ENCODE measurements around the gene ADAM29.
"Not testable (repeated sequence)": the region's sequence is repeated elsewhere in the genome, so short reads cannot be mapped to it uniquely, and the experiment has no call there.

Gene ADAM29

GRCh38 chr4:174918058-174918457 is at the start of gene ADAM29:
ADAM29 (plus strand) TSS chr4:174918358; CDS start chr4:174975526, 57,168 bp downstream.
- no peak for DNase-seq (ENCODE audit: low read depth)

- no peak for DNase-seq (ENCODE audit: low read depth)
Measured at GRCh38 chr4:174869339-174869738, 48.8 kb upstream of the ADAM29 start.

- DNase-seq (ENCODE audit: low read depth) = no peak
Measured at GRCh38 chr4:174870311-174870710, 47.8 kb upstream of the ADAM29 start.

DNA sequence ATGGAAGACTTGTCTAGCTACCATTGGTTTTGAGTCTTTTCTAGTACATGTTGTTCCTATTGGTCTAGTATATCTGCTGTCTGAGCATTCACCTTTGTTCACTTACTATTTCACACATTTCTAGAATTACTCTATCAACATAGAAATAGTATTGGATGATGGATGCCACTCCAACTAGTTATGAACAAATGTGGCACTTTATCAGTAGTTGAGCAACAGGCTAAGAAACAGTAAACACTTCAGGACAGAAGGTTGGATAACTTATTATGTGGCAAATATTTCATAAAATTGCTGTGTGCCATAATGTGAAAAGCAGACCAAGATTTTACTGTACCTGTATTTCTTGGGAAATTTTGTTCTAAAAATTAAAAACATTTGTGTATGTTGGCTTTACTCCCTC is 46.8 kb upstream of the ADAM29 start:
- DNase-seq (ENCODE audit: low read depth) = no peak

DNA sequence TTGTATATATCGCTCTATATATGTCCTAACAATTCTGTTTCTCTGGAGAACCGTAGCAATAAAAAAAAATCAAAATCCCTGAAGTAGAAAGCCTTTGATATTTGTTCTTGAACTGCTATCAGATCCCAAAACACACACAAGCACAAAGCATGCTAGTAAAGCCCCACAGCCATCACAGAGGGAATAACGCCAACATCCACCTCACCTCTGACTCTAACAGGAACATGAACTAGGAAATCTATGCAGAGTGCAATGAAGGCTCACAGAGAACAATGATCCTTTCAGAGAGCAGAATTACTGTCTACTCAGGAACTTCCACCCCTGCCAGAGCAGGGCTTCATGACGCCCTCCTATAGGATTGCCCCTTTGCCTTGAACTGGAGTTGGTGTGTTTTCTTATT is 45.0 kb upstream of the ADAM29 start:
- DNase-seq (ENCODE audit: low read depth) = not testable (repeated sequence)

GRCh38 chr4:174873931-174874330 is 44.2 kb upstream of the ADAM29 start:
- no peak for DNase-seq (ENCODE audit: low read depth)

DNA sequence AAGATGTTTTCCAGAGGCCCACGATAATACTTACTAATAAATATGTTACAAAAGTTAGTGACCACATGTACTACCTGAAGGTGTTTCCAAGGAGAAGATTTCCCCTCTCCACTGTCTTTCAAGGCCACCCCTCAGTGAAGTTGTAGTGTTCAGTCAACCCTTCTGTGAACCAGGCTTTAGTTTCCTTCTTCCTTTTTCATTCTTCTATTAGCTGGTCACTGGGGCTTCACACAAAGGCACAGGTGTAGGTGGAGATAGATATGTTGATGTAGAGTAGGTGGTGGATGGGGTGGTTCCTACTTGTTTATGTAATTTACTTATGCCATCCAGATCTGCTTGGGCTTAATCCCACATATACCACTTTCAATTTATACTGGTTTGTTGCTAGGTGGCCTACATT is 43.3 kb upstream of the ADAM29 start:
- DNase-seq (ENCODE audit: low read depth) = no peak

GRCh38 chr4:174880001-174880400 is 38.2 kb upstream of the ADAM29 start:
- no peak for DNase-seq (ENCODE audit: low read depth)

GRCh38 chr4:174882317-174882992 is 35.7 kb upstream of the ADAM29 start:
- no peak for DNase-seq (ENCODE audit: low read depth)

DNA sequence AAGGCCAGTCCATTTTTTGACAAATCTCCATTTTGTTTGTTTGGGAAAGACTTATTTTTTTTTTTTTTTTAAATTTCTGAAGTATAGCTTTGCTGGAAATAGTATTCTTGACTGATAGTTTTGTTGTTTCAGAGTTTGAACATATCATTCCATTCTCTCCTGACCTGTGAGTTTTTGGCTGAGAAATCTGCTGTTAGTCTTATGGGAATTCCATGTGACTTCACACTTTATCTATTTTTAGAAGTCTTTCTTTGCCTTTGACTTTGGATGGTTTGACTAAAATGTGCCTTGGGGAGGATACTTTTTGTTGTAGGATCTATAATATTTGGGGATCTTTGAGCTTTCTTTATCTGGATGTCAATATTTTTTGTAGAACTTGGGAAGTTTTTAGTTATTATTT is 10.7 kb upstream of the ADAM29 start:
- no peak for DNase-seq (ENCODE audit: low read depth)

DNA sequence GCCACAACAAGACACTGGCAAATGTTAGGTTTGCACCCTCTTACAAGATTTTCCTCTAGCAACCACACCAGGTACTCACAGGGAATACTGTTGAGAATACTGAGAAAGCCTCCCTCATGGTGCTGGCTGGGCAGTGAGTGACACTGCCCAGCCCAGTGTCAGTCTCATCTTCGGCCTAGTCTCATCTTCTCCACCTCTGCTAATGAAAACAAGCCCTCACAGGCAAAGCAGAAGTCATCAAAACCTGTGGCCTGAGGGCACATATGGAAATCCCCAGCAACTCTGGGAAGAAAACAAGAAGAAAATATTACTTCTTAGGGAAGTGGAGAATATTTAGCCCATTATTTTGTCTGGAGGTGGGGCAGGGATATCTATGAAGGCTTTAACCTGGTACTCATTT is 7.9 kb upstream of the ADAM29 start:
- DNase-seq (ENCODE audit: low read depth) = no peak

GRCh38 chr4:174912919-174913543 is 5.1 kb upstream of the ADAM29 start:
- no peak for DNase-seq (ENCODE audit: low read depth)

DNA sequence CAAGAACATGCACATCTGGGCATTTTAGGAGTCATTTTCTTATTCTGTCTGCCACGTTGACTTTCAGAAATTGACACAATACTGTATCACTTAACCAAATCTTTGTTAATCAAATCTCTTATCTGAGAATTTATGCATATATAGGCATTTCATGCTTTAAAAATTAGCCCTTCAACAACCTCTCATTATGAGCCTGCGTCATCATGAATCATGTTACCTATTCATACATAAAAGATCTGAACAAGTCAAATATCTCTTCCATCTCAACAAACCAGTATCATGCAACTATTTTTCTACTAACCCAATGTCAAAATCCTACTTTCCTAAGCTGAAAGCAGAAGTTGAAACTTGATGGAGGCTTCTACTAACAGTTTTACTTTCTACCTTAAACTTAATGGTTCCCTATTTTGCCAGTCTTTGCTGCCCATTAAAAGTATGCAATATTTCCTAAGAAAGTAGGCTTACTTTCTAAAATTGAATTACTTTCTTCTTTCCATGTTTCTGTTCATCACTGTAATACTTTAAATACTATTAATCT is 1.8 kb downstream of the ADAM29 start:
- no peak for DNase-seq (ENCODE audit: low read depth)

GRCh38 chr4:174926958-174927357 is 8.8 kb downstream of the ADAM29 start:
- DNase-seq (ENCODE audit: low read depth) = no peak

DNA sequence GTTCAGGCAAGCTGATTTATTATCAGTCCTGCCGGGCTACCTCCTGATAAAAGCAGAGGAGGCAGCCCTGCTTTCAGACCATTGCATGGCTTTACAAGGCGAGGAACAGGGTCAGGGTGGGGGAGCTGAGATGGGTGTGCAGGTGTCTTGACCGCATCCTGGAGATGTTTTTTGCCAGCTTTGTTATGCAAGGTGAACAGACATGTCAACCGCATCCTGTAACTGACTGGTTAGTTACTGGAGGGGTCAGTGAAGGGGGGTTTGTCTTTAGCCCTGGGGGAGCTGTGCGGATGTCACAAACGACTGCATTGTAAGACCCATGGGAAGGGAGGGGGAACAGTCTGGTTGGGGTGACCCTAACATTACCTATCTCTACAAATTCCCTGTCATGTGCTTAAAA is 10.0 kb downstream of the ADAM29 start:
- no peak for DNase-seq (ENCODE audit: low read depth)

- no peak for DNase-seq (ENCODE audit: low read depth)
Measured at GRCh38 chr4:174928575-174929253, 10.6 kb downstream of the ADAM29 start.

DNA sequence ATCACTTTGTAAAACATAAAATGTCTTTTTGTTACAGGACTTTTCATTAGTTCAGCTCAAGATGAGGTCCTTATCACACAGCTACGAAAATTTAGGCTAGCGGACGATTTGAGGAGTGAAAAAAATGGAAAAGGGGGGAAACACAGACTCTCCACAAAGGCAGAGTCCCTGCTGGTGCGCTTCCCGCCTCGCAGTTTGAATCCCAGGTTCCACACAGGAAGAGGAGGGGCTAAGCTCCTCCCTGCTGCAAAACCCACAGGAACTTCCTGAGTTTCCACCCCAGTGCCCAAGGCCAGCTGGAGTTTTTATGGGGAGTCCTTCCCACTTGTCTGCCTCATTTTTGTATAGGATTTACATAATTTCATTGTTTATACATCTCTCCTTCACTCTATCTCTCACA is 11.2 kb downstream of the ADAM29 start:
- no peak for DNase-seq (ENCODE audit: low read depth)

DNA sequence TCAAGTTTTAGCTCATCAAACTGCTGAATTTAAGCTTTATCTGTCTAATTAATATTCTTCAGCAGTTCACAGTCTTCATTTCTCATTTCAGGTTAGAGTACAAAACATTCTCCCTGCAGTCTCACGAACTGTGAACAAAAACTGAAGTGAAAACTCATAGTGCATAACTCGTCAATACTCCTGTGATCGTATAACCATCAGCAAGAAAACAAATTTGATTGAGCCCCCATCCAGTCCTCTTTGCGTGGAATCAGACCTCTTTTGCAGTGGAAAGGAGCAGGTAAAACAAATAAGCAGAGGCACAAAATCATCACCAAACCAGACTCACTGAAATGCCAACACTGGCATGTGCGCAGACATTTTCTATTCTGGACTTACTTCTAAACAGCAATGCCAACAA is 12.7 kb downstream of the ADAM29 start:
- DNase-seq (ENCODE audit: low read depth) = no peak

DNA sequence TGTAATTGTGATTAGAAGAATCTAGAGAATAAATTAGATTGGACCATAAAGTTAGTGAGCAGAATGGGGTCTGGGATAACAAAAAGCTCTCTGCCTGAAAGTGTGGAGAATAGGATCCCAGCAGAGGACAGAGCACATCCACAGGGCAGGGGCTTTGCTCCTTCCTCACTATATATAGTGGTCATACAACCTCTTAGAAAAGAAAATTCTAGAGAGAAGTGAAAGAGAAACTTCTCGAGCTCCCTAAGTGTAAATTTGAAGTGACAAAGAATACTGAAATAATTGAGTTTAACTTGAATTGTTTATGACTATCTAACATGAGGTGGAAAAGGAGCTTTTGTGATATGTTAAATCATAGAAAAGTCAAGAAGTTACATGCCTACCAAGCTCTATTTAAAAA is 14.9 kb downstream of the ADAM29 start:
- no peak for DNase-seq (ENCODE audit: low read depth)

DNA sequence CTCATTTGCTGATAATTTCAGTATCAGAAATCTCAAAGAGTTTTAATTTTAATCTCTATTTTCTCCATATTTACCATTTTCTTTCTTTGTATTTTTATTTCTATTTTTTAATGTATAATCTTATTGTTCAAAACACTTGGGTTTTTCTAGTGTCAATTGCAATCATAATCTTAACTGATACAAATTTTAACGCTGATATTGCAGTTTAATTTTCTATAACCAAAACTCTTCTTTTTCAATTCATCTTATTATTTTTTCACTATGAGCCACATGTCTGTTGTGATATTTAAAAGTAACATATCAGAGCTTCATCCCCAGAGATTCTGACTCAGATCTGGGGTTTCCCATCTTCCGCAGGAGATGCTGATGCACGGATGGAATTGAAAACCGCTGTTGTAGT is 16.2 kb downstream of the ADAM29 start:
- no peak for DNase-seq (ENCODE audit: low read depth)

DNA sequence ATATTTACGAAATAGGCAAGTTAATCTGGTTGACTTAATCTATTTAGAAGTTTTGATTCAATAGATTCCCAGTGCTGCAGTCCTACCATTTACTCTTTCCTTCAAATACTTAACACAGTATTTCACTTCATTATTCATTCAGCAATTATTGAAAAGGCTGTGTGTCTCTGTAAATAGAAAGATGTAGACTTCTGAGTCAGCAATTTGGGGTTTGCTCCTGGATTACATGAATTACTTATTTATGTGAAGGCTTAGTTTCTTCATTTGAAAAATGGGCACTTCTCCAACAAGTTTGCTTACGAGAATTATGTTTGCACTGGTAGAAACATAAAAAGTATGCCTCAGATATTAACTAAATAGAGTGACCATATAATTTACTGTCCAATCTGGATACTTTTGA is 17.4 kb downstream of the ADAM29 start:
- DNase-seq (ENCODE audit: low read depth) = no peak

DNA sequence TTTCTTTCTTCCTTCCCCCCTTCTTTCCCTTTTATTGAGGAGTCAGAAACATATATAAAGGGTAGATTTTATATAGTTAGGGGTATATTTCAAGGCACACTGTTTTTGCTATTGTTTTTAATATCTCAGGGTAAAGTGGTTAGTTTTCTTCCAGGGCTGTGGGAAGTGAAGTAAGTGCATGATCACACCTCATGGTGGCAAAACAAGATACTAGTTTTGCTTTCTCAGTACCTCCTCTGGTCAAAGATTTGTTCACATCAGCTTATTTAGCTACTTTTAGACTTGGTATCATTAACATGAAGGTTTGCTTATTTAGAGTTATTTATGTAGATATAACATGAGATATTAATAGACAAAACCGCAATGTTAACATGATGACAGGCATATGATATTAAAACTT is 21.8 kb downstream of the ADAM29 start:
- DNase-seq (ENCODE audit: low read depth) = no peak

GRCh38 chr4:174946246-174946645 is 28.1 kb downstream of the ADAM29 start:
- no peak for DNase-seq (ENCODE audit: low read depth)

Data from activated T-cell treated with anti-CD3 and anti-CD28 coated beads for 1 hour (primary cell).